GM04504 (cell line): ENCODE data around the gene KRTAP4-6.
"Not testable (repeated sequence)": the region's sequence is repeated elsewhere in the genome, so short reads cannot be mapped to it uniquely, and the experiment has no call there.

Source experiments
- DNase-seq: peaks from one replicate; pipeline ENCODE4 v3.0.0-alpha.2; 2012; ENCODE audit warnings: low read depth

KRTAP4-6 gene

GRCh38 chr17:41147531-41148204 lies 7.3 kb upstream of the KRTAP4-6 start:
- no peak for DNase-seq

GRCh38 chr17:41145261-41145660 lies 4.9 kb upstream of the KRTAP4-6 start:
- DNase-seq, result no peak

GRCh38 chr17:41144846-41145245 lies 4.5 kb upstream of the KRTAP4-6 start:
- no peak for DNase-seq

GRCh38 chr17:41141361-41141760 lies 1.0 kb upstream of the KRTAP4-6 start:
- no peak for DNase-seq

- DNase-seq, result not testable (repeated sequence)
Observed at GRCh38 chr17:41139865-41140264, 479 bp downstream of the KRTAP4-6 start.

GRCh38 chr17:41133880-41134735 lies 6.2 kb downstream of the KRTAP4-6 start:
- no peak for DNase-seq

- DNase-seq, result no peak
Observed at GRCh38 chr17:41131979-41132378, 8.4 kb downstream of the KRTAP4-6 start.

GRCh38 chr17:41127371-41127770 lies 13.0 kb downstream of the KRTAP4-6 start:
- DNase-seq, result no peak

GRCh38 chr17:41126412-41126811 lies 13.9 kb downstream of the KRTAP4-6 start:
- no peak for DNase-seq

GRCh38 chr17:41125064-41125463 lies 15.3 kb downstream of the KRTAP4-6 start:
- DNase-seq, result no peak

GRCh38 chr17:41123991-41124371 lies 16.4 kb downstream of the KRTAP4-6 start, which contains the start of gene KRTAP4-12:
Gene KRTAP4-12, minus strand, starts transcription at chr17:41124182. Its CDS starts 60 bp downstream, at chr17:41124122.
- not testable (repeated sequence) for DNase-seq

- DNase-seq, result not testable (repeated sequence)
Observed at GRCh38 chr17:41123292-41123990, 16.9 kb downstream of the KRTAP4-6 start.

- no peak for DNase-seq
Observed at GRCh38 chr17:41121742-41122141, 18.6 kb downstream of the KRTAP4-6 start.

- not testable (repeated sequence) for DNase-seq
Observed at GRCh38 chr17:41119696-41120690, 20.4 kb downstream of the KRTAP4-6 start.

GRCh38 chr17:41118721-41119120 lies 21.6 kb downstream of the KRTAP4-6 start:
- no peak for DNase-seq

- not testable (repeated sequence) for DNase-seq
Observed at GRCh38 chr17:41117846-41118386, 22.4 kb downstream of the KRTAP4-6 start, which contains the start of gene KRTAP4-11. Gene KRTAP4-11, minus strand, starts transcription at chr17:41118373. Its CDS starts 58 bp downstream, at chr17:41118315.

- no peak for DNase-seq
Observed at GRCh38 chr17:41116297-41116696, 24.0 kb downstream of the KRTAP4-6 start.

GRCh38 chr17:41111151-41111885 lies 29.0 kb downstream of the KRTAP4-6 start:
- no peak for DNase-seq

GRCh38 chr17:41108728-41109386 lies 31.5 kb downstream of the KRTAP4-6 start:
- DNase-seq, result not testable (repeated sequence)
